Neuron (in vitro differentiated cells): ENCODE results near the gene CR1L.
"Not testable (repeated sequence)": the region's sequence is repeated elsewhere in the genome, so short reads cannot be mapped to it uniquely, and the experiment has no call there.

Experiments used
- H2AFZ ChIP-seq: one replicate; pipeline ENCODE4 v1.6.1; 2013; ENCODE audit warnings: low read depth, mild to moderate bottlenecking, inconsistent platforms, low read length, moderate library complexity
- H3K27me3 ChIP-seq: one replicate; pipeline ENCODE4 v1.6.1; 2013; ENCODE audit warnings: low read length; ENCODE audit not compliant: insufficient read depth
- H3K36me3 ChIP-seq: one replicate; pipeline ENCODE4 v1.6.1; 2013; ENCODE audit warnings: low read length; ENCODE audit not compliant: insufficient read depth
- H3K4me1 ChIP-seq: one replicate; pipeline ENCODE4 v1.6.1; 2013; ENCODE audit warnings: low read length; ENCODE audit not compliant: insufficient read depth
- H3K4me3 ChIP-seq: 2 replicates; pipeline ENCODE4 v1.5.1; 2013; ENCODE audit warnings: mild to moderate bottlenecking, low read length, moderate library complexity
- H3K9me3 ChIP-seq: one replicate; pipeline ENCODE4 v1.6.1; 2013; ENCODE audit warnings: low read length

The CR1L gene

GRCh38 chr1:207633699-207634289 lies 11.1 kb upstream of the CR1L start:
- H3K27me3 ChIP-seq, H3K9me3 ChIP-seq, H3K4me3 ChIP-seq, H2AFZ ChIP-seq, H3K4me1 ChIP-seq, H3K36me3 ChIP-seq: not testable (repeated sequence)

DNA sequence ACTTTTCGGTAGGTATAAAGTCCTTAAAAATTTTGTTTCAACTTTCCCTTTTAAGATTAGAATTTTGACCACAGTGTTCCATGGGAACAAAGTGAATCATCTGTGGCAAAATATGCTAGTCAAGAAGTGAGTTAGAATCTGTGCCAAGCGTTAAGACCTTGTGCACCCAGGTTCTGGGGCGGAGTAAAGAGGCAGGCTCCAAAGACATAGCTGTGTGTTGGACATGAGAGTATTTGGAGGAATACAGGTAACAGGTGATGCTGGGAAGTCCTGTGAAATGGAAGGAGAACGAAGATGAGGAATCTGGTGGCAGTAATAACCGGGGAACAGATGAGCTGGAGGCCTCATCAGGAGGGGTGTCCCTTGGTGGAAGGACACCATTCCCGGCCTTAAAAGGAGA lies 10.6 kb upstream of the CR1L start:
- H2AFZ ChIP-seq, H3K4me1 ChIP-seq, H3K27me3 ChIP-seq, H3K36me3 ChIP-seq, H3K4me3 ChIP-seq, H3K9me3 ChIP-seq: not testable (repeated sequence)

- H3K4me3 ChIP-seq, H3K4me1 ChIP-seq, H3K27me3 ChIP-seq, H2AFZ ChIP-seq, H3K9me3 ChIP-seq, H3K36me3 ChIP-seq: not testable (repeated sequence)
Observed at GRCh38 chr1:207635569-207636186, 9.3 kb upstream of the CR1L start.

DNA sequence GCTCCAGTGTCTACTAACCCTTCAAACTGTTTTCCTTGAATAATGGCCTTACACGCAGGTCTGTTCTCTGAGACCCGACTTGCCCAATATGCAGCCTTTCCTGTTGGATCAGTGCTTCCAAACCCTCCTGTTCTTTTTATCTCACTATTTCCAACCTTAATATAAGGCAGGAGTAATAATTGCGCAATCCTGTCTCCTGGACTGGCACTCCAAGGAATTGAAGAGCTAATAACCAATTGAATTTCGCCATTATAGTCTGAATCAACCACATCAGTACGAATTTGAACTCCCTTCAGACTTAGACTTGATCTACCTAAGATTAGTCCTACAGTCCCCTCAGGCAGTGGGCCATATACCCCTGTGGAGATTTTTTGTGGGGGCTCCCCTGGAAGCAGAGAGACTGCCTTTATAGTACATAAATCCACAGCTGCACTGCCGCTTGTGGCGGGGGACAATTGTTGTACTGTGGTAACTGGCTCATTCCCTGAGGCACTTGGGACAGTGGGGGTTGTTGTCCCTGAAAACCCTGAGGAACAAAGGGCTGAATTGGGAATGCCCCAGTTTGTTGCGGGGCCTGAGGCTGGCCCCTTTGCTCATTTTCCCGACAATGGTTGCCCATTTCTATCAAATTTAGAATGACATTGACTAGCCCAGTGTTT lies 6.3 kb upstream of the CR1L start:
- H3K9me3 ChIP-seq, H3K27me3 ChIP-seq, H3K4me1 ChIP-seq, H3K36me3 ChIP-seq, H2AFZ ChIP-seq, H3K4me3 ChIP-seq: not testable (repeated sequence)

GRCh38 chr1:207639362-207639761 lies 5.6 kb upstream of the CR1L start:
- not testable (repeated sequence) for H3K27me3 ChIP-seq, H3K4me1 ChIP-seq, H3K36me3 ChIP-seq, H3K9me3 ChIP-seq, H2AFZ ChIP-seq, H3K4me3 ChIP-seq

DNA sequence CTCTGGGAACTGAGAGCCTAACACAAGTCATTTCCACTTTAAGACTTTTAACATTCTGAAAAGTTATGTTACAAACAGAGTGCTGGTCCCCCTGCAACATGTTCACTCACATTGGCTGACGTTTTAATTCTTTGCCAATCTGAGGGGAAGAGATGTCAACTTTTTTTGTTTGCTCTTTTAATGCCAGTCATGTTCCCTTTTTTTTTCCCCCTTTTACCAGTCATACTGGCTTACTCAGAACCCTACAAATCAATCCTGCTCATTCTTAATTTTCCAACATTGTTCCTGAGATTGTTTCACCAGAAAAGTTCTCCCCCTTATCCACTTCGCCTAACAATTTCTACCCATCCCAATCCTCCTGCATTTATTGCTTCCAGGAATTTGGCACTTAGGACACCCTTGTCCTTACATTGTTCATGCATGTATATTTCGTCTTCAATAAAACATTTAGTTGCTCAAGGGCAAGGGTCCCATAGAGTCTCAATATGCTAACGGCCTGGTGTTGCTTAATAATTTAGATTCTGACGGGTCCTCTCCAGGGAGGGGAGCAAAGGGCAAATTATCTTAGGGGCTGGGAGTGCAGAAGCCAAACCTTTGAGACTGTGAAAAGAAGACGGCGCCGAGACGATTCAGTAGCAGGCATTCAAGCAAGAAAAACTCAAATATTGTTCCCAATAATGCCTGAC lies 624 bp upstream of the CR1L start:
- H3K27me3 ChIP-seq, result no peaks in the 10 kb centered on the region
- no peaks in the 10 kb centered on the region for H3K9me3 ChIP-seq
- no peaks in the 10 kb centered on the region for H3K36me3 ChIP-seq
- H3K4me1 ChIP-seq, result no peaks in the 10 kb centered on the region
- H2AFZ ChIP-seq, result no peak overlapping the region
- no peak overlapping the region for H3K4me3 ChIP-seq

- no peaks in the 10 kb centered on the region for H3K4me1 ChIP-seq
- no peak overlapping the region for H3K4me3 ChIP-seq
- H3K36me3 ChIP-seq, result no peaks in the 10 kb centered on the region
- no peak overlapping the region for H2AFZ ChIP-seq
- no peaks in the 10 kb centered on the region for H3K27me3 ChIP-seq
- H3K9me3 ChIP-seq, result no peaks in the 10 kb centered on the region
Observed at GRCh38 chr1:207645635-207646081, 725 bp downstream of the CR1L start.

GRCh38 chr1:207646171-207646570 lies 1.2 kb downstream of the CR1L start:
- no peaks in the 10 kb centered on the region for H3K27me3 ChIP-seq
- no peaks in the 10 kb centered on the region for H3K9me3 ChIP-seq
- H3K4me1 ChIP-seq, result no peaks in the 10 kb centered on the region
- no peak overlapping the region for H2AFZ ChIP-seq
- H3K4me3 ChIP-seq, result no peak overlapping the region
- no peaks in the 10 kb centered on the region for H3K36me3 ChIP-seq

DNA sequence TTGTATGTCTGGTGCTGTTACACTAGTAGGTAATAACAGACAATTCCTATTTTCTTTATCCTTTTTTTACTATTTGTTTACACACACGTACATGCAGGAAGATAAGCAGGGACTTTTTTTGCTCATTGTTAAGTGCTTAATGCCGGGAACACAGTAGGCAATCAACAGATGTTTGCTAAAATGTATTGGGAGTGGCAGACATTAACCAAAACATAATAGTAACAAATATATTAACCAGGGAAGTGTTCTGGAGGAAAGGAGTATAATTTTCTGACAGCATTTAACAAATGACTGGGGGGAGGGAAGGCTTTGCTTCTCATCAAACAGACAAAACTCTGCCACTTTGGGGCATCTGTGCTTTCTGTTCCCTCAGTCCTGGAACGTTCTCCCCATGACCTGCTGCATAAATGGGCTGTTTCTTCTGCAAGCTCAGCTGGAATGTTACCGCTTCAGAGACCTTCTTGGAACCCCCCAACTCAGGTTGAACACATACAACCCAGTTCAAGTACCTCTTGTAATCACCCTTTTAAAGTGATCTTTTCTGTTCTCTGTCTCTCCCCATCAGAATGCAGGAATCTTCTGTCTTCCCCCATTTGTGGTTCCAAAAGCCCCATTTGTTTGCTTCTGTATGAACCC lies 2.1 kb downstream of the CR1L start:
- H2AFZ ChIP-seq, result no peak overlapping the region
- no peaks in the 10 kb centered on the region for H3K9me3 ChIP-seq
- H3K4me1 ChIP-seq, result no peaks in the 10 kb centered on the region
- H3K27me3 ChIP-seq, result no peaks in the 10 kb centered on the region
- no peaks in the 10 kb centered on the region for H3K36me3 ChIP-seq
- H3K4me3 ChIP-seq, result no peak overlapping the region

DNA sequence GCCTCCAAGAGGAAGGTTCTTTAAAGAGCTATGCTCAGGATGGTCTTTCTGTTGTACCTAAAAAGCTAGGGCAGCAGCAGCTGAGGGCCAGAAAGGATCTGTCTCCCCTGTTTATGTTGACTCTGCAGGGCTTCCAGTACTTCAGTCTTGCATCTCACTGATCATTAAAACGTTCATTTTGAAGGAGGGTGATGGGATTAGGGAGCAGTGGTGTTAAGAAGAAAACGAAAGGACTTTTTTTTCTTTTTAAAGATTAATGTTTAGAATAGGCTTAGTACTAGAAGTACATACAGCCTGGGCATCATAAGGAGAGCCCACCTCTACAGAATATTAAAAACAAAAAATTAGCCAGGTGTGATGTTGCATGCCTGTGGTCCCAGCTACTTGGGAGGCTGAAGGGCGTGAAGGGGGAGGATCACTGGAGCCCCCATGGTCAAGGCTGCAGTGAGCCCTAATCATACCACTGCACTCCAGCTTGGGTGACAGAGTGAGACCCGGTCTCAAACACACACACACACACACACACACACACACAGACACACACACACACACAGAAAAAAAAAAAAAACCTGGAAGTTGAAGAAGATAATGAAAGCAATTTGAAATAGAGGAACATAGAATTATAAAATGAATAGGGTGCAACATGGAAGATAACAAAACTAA lies 2.9 kb downstream of the CR1L start:
- Histone ChIP-seq H3K36me3 (no peaks in the 10 kb centered on the region), H3K4me1 (no peaks in the 10 kb centered on the region), H3K27me3 (no peaks in the 10 kb centered on the region), H3K9me3 (no peaks in the 10 kb centered on the region), H2AFZ (no peak overlapping the region), H3K4me3 (no peak overlapping the region)

- H3K4me1 ChIP-seq, result no peaks in the 10 kb centered on the region
- H3K9me3 ChIP-seq, result no peaks in the 10 kb centered on the region
- H3K4me3 ChIP-seq, result no peak overlapping the region
- no peaks in the 10 kb centered on the region for H3K27me3 ChIP-seq
- H3K36me3 ChIP-seq, result no peaks in the 10 kb centered on the region
- H2AFZ ChIP-seq, result no peak overlapping the region
Observed at GRCh38 chr1:207648334-207649209, 3.6 kb downstream of the CR1L start.

GRCh38 chr1:207649210-207649753 lies 4.3 kb downstream of the CR1L start:
- no peaks in the 10 kb centered on the region for H3K36me3 ChIP-seq
- H3K27me3 ChIP-seq, result no peaks in the 10 kb centered on the region
- no peak overlapping the region for H3K4me3 ChIP-seq
- no peaks in the 10 kb centered on the region for H3K4me1 ChIP-seq
- H3K9me3 ChIP-seq, result no peaks in the 10 kb centered on the region
- H2AFZ ChIP-seq, result no peak overlapping the region
